RWPE2 (cell line): ENCODE data around the gene PDE2A.

ENCODE experiments used
- ATAC-seq: fragments of 200-7000 bp; cut with Tn5 transposase; 3 replicates; pipeline ENCODE4 v1.9.1; 2021; ENCODE audit warnings: low read depth
- DNase-seq: peaks from one replicate; pipeline ENCODE4 v3.0.0-alpha.2; 2020; ENCODE audit warnings: low spot score
- H3K27ac ChIP-seq: fragments of 450-650 bp; 2 replicates; pipeline ENCODE4 v1.5.1; 2017; ENCODE audit warnings: mild to moderate bottlenecking; ENCODE audit not compliant: poor library complexity, severe bottlenecking
- H3K27me3 ChIP-seq: fragments of 250-450 bp; sonication (Bioruptor Pico); 2 replicates; pipeline ENCODE4 v1.5.1; 2021; ENCODE audit warnings: mild to moderate bottlenecking, moderate library complexity; ENCODE audit not compliant: insufficient read depth, poor library complexity, severe bottlenecking
- H3K36me3 ChIP-seq: fragments of 250-450 bp; sonication (Bioruptor Pico); 2 replicates; pipeline ENCODE4 v1.5.1; 2020; ENCODE audit warnings: low read depth, mild to moderate bottlenecking, moderate library complexity
- H3K4me1 ChIP-seq: fragments of 250-450 bp; sonication (Bioruptor Pico); 2 replicates; pipeline ENCODE4 v1.5.1; 2021; ENCODE audit warnings: mild to moderate bottlenecking, moderate library complexity; ENCODE audit not compliant: insufficient read depth, poor library complexity, severe bottlenecking
- H3K4me3 ChIP-seq: fragments of 250-450 bp; sonication (Bioruptor Pico); 2 replicates; pipeline ENCODE4 v1.5.1; 2021; ENCODE audit warnings: mild to moderate bottlenecking, moderate library complexity; ENCODE audit not compliant: severe bottlenecking
- H3K9me3 ChIP-seq: fragments of 250-450 bp; sonication (Bioruptor Pico); 2 replicates; pipeline ENCODE4 v1.5.1; 2021; ENCODE audit warnings: mild to moderate bottlenecking, moderate library complexity; ENCODE audit not compliant: severe bottlenecking
- TF ChIP-seq, protein P1 (sequence below): fragments of 450-650 bp; IDR thresholded peaks from one replicate; pipeline ENCODE4 v1.5.1; 2017; ENCODE audit warnings: mild to moderate bottlenecking, moderate library complexity; ENCODE audit not compliant: poor library complexity, severe bottlenecking

Gene PDE2A

DNA sequence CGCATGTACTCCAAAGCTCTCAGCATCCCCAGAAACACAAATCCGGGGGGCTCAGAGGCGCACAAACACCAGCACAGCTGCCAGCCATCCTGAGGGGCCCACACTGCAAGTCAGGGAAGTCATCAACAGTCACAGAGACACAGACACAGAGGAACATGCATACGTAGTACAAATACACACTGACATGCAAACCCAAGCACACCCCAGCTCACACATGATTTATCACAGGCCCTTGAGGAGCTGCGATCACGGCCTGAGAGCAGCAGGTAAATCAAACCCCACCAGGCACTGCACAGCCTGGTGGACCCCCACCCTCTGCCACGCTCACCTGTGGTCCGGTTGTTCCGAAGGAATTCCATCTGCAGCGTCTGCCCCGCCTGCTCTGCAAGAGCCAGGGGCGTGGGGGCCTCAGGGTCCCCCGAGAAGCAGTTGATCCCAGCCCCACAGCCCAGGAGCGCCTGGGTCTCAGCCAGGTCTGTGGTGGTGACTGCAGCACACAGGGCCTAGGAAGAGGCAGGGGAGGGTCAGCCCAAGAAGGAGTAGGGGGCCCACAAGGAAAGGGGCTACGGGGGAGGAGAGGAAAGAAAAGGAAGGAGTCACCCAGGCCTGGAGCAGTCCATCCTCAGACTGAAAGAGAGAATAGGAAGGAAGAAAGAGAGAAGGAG lies 28.5 kb upstream of the PDE2A start:
- TF ChIP-seq, protein P1, sequence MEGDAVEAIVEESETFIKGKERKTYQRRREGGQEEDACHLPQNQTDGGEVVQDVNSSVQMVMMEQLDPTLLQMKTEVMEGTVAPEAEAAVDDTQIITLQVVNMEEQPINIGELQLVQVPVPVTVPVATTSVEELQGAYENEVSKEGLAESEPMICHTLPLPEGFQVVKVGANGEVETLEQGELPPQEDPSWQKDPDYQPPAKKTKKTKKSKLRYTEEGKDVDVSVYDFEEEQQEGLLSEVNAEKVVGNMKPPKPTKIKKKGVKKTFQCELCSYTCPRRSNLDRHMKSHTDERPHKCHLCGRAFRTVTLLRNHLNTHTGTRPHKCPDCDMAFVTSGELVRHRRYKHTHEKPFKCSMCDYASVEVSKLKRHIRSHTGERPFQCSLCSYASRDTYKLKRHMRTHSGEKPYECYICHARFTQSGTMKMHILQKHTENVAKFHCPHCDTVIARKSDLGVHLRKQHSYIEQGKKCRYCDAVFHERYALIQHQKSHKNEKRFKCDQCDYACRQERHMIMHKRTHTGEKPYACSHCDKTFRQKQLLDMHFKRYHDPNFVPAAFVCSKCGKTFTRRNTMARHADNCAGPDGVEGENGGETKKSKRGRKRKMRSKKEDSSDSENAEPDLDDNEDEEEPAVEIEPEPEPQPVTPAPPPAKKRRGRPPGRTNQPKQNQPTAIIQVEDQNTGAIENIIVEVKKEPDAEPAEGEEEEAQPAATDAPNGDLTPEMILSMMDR, result no peak
- Histone ChIP-seq H3K9me3 (no peaks in the 10 kb centered on the region), H3K4me3 (no peak overlapping the region), H3K4me1 (no peaks in the 10 kb centered on the region), H3K36me3 (peaks cover 51% of the 10 kb centered on the region), H3K27ac (no peak overlapping the region), H3K27me3 (no peaks in the 10 kb centered on the region)
- ATAC-seq (no peak), DNase-seq (no peak)

DNA sequence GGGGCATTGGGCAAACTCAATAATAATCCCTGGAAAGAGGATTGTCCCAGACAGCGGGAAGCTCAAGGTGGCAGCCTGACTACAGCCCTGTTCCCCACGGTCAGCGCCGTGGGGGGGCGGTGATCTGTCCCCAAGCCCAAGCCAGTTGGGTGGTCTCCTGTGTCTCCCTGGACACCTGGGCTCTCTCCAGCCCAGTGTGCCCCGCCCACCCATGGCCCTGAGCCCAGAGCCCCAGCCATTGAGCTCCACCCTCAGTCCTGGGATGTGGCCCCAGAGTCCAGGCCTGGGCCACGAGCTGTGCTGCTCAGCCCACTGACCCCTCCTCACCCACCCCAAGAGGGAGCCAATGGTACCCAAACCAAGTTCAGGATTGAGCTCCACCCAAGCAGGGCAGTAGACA lies 27.9 kb upstream of the PDE2A start:
- no peaks in the 10 kb centered on the region for H3K4me1 ChIP-seq
- TF ChIP-seq, protein P1, result no peak
- H3K36me3 ChIP-seq, result peaks cover 54% of the 10 kb centered on the region
- no peaks in the 10 kb centered on the region for H3K27me3 ChIP-seq
- no peak overlapping the region for H3K4me3 ChIP-seq
- no peak for DNase-seq
- ATAC-seq, result no peak
- H3K9me3 ChIP-seq, result no peaks in the 10 kb centered on the region
- no peak overlapping the region for H3K27ac ChIP-seq

DNA sequence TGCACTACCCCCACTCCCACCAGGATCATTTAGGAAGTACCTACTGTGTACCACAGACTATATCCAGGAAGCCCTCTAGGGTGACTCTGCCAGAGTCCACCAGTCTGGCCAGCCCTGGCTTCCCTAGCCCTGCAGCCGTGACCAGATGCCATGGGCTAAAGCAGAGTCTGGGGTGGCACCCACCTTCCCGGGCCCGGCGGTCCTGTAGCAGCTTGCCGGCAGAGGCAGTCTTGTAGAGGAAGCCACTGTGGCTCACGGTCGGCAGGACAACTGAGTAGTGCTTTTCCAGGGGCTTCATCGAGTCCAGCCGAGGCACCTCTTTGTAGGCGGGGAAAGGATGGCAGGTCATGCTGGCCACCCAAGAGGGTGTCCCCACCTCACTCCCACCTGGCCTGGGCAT lies 27.2 kb upstream of the PDE2A start:
- Histone ChIP-seq H3K27ac (no peak overlapping the region), H3K4me3 (no peak overlapping the region), H3K4me1 (no peaks in the 10 kb centered on the region), H3K27me3 (no peaks in the 10 kb centered on the region), H3K36me3 (peaks cover 52% of the 10 kb centered on the region), H3K9me3 (no peaks in the 10 kb centered on the region)
- ATAC-seq (no peak), DNase-seq (no peak)
- TF ChIP-seq, protein P1, result no peak

DNA sequence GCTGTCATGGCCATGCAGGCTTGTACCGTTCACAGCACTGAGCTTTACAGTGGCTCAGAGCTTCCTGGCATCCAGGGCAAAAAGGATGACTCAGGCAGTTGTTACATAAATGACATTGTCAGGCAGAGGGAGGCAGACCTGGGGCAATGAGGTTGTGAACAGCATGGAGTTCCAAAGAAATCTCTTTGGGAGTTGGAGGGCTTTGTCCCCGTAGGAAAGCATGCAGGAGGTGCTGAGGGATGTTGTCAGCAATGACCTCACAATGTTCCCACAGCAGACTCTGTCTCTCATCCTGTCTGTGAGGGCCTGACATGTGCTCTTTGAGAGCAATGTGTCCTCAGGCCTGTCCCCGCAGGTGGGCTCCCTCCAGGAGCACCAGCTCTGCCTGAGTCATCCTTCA lies 25.9 kb upstream of the PDE2A start:
- peaks cover 57% of the 10 kb centered on the region for H3K36me3 ChIP-seq
- no peak overlapping the region for H3K4me3 ChIP-seq
- no peaks in the 10 kb centered on the region for H3K4me1 ChIP-seq
- H3K9me3 ChIP-seq, result no peaks in the 10 kb centered on the region
- DNase-seq (no peak), ATAC-seq (peak; percentile 44; the same call in 1 of the 3 replicates)
- TF ChIP-seq, protein P1, result no peak
- no peak overlapping the region for H3K27ac ChIP-seq
- no peaks in the 10 kb centered on the region for H3K27me3 ChIP-seq

DNA sequence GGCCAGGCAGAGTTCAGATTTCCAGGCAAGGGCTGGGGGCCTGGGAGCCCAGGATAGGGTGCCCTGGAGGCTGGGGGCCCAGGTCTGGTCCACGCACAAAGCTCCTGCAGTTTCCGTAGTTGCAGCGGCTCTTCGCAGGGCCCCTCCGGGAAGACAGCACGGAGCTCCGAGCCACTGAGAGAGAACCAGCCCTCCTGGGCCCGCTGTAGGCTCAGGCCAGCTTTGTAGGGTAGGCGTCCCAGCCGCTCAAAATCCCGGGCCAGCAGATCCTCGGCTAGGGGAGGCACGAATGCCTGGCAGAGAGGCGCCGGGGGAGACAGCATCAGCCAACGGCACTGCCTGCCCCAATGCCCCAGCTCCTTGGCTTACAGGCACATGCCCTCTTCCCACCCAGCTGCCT lies 23.6 kb upstream of the PDE2A start:
- DNase-seq (no peak), ATAC-seq (no peak)
- TF ChIP-seq, protein P1, result no peak
- H3K36me3 ChIP-seq, result peaks cover 75% of the 10 kb centered on the region
- H3K27ac ChIP-seq, result no peak overlapping the region
- H3K4me3 ChIP-seq, result no peak overlapping the region
- H3K4me1 ChIP-seq, result no peaks in the 10 kb centered on the region
- H3K9me3 ChIP-seq, result no peaks in the 10 kb centered on the region
- no peaks in the 10 kb centered on the region for H3K27me3 ChIP-seq
